Panc1 (cell line): ENCODE results near the gene SOD1.

Experiments
- POLR2AphosphoS5 ChIP-seq: IDR thresholded peaks from 2 replicates; pipeline ENCODE4 v1.6.1; 2012; ENCODE audit warnings: mild to moderate bottlenecking, low read depth, low read length, moderate library complexity
- TF ChIP-seq, protein P1 (sequence below): fragments of 450-650 bp; IDR thresholded peaks from 2 replicates; pipeline ENCODE4 v1.5.1; 2017; ENCODE audit warnings: mild to moderate bottlenecking
- TF ChIP-seq, protein P2 (sequence below), 2 experiments: IDR thresholded peaks; 2 replicates each; pipeline ENCODE4 v1.6.1; 2011 to 2012; ENCODE audit warnings: low read depth in 2 of 2, control low read depth in 1 of 2, low read length in 1 of 2, mild to moderate bottlenecking in 1 of 2, moderate library complexity in 1 of 2; ENCODE audit not compliant: insufficient read depth in 1 of 2

DNA sequence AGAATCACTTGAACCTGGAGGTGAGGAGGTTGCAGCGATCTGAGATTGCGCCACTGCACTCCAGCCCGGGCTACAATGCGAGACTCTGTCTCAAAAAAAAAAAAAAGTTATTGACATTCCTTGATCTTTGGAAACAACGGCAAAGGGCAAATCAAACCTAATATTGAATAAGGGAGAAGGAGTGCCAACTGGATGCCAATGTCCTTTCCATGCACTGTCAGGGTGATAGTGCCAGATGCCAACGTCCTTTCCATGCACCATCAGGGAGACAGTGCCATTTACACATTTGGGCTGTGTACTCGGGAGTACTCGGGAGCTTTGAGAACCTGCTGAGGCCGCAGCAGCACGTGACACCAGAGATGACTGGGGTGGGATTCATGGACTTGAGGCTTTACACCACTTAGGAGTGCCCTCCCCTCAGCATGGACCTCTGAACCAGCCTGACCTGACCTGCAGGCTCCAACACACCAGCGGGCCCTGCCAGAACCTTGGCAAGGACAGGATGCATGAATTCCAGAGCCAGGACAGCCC lies 34.5 kb upstream of the SOD1 start:
- TF ChIP-seq, protein P1, sequence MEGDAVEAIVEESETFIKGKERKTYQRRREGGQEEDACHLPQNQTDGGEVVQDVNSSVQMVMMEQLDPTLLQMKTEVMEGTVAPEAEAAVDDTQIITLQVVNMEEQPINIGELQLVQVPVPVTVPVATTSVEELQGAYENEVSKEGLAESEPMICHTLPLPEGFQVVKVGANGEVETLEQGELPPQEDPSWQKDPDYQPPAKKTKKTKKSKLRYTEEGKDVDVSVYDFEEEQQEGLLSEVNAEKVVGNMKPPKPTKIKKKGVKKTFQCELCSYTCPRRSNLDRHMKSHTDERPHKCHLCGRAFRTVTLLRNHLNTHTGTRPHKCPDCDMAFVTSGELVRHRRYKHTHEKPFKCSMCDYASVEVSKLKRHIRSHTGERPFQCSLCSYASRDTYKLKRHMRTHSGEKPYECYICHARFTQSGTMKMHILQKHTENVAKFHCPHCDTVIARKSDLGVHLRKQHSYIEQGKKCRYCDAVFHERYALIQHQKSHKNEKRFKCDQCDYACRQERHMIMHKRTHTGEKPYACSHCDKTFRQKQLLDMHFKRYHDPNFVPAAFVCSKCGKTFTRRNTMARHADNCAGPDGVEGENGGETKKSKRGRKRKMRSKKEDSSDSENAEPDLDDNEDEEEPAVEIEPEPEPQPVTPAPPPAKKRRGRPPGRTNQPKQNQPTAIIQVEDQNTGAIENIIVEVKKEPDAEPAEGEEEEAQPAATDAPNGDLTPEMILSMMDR: no peak
- TF ChIP-seq POLR2AphosphoS5: no peak
- TF ChIP-seq, protein P2, sequence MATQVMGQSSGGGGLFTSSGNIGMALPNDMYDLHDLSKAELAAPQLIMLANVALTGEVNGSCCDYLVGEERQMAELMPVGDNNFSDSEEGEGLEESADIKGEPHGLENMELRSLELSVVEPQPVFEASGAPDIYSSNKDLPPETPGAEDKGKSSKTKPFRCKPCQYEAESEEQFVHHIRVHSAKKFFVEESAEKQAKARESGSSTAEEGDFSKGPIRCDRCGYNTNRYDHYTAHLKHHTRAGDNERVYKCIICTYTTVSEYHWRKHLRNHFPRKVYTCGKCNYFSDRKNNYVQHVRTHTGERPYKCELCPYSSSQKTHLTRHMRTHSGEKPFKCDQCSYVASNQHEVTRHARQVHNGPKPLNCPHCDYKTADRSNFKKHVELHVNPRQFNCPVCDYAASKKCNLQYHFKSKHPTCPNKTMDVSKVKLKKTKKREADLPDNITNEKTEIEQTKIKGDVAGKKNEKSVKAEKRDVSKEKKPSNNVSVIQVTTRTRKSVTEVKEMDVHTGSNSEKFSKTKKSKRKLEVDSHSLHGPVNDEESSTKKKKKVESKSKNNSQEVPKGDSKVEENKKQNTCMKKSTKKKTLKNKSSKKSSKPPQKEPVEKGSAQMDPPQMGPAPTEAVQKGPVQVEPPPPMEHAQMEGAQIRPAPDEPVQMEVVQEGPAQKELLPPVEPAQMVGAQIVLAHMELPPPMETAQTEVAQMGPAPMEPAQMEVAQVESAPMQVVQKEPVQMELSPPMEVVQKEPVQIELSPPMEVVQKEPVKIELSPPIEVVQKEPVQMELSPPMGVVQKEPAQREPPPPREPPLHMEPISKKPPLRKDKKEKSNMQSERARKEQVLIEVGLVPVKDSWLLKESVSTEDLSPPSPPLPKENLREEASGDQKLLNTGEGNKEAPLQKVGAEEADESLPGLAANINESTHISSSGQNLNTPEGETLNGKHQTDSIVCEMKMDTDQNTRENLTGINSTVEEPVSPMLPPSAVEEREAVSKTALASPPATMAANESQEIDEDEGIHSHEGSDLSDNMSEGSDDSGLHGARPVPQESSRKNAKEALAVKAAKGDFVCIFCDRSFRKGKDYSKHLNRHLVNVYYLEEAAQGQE (IDR thresholded peaks at IDR 0.05; ENCODE audit: insufficient read depth in 1 of 2, low read depth in 2 of 2, low read length in 1 of 2): no peak
